Measurements from ENCODE around the gene NLRC3.
"Not testable (repeated sequence)": the region's sequence is repeated elsewhere in the genome, so short reads cannot be mapped to it uniquely, and the experiment has no call there.

Gene NLRC3

DNA sequence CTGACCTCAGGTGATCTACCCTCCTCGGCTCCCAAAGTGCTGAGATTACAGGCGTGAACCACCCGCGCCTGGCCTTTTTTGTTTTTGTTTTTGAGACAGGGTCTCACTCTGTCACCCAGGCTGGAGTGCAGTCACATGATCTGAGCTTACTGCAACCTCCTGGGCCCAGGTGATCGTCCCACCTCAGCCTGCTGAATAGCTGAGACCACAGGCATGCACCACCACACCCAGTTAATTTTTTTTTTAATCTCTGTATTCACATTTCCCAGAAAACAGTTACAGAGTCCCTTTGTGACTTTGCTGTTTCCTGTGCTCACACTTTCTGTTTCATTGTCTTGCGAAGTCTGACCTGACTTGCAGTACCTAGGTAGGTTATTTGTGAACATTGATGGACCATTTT is 73.7 kb downstream of the NLRC3 start:
- H3K27ac ChIP-seq: no peak overlapping the region
- peaks cover 5 to 23% (median 10%) of the 10 kb centered on the region in 4 donors for H3K4me1 ChIP-seq
- intact Hi-C loops (cut with DNase I; ENCODE audit: low total_unique reads): loop anchor here (10.0 kb wide), 1 partner anchor 349 kb away; no protein-coding TSS in a partner anchor
- no peaks in the 10 kb centered on the region for H3K27me3 ChIP-seq
- peak in 1 of 2 donors; percentile 25 for DNase-seq
- no peaks in the 10 kb centered on the region for H3K9me3 ChIP-seq
- no peak overlapping the region for H3K4me3 ChIP-seq
- TF ChIP-seq, protein P1, sequence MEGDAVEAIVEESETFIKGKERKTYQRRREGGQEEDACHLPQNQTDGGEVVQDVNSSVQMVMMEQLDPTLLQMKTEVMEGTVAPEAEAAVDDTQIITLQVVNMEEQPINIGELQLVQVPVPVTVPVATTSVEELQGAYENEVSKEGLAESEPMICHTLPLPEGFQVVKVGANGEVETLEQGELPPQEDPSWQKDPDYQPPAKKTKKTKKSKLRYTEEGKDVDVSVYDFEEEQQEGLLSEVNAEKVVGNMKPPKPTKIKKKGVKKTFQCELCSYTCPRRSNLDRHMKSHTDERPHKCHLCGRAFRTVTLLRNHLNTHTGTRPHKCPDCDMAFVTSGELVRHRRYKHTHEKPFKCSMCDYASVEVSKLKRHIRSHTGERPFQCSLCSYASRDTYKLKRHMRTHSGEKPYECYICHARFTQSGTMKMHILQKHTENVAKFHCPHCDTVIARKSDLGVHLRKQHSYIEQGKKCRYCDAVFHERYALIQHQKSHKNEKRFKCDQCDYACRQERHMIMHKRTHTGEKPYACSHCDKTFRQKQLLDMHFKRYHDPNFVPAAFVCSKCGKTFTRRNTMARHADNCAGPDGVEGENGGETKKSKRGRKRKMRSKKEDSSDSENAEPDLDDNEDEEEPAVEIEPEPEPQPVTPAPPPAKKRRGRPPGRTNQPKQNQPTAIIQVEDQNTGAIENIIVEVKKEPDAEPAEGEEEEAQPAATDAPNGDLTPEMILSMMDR (IDR thresholded peaks at IDR 0.05): no peak
- peaks cover 19 to 39% (median 31%) of the 10 kb centered on the region in 3 donors for H3K36me3 ChIP-seq

DNA sequence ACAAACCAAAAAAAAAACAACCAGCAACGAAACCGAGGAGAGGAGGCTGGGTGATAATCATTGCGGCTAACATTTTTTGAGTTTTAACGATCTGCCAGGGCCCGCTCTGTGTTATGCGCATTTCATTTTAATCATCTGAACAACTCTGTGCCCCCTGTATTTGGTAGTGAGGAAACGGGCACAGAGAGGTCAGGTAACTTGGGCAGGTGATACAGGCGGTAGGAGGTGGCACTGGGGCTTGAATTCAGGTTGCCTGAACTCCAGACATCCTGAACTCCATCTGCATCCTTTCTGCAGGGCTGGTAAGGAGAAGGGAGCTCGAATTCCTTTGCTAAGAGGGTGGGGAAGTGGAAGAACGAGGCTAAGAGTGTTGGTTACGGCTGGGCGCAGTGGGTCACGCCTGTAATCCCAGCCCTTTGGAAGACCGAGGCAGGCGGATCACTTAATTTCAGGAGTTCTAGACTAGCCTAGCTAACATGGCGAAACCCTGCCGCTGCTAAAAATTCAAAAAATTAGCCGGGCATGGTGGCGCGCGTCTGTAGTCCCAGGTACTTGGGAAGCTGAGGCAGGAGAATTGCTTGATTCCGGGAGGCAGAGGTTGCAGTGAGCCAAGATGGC is 75.3 kb downstream of the NLRC3 start:
- H3K27me3 ChIP-seq: no peaks in the 10 kb centered on the region
- intact Hi-C loops (cut with DNase I; ENCODE audit: low total_unique reads): loop anchor here (10.0 kb wide), 1 partner anchor 347 kb away; no protein-coding TSS in a partner anchor
- peak overlapping the region in 1 of 2 donors; percentile 82 for H3K27ac ChIP-seq
- peak in 1 of 2 donors; percentile 41 for DNase-seq
- no peaks in the 10 kb centered on the region for H3K9me3 ChIP-seq
- H3K4me1 ChIP-seq: peaks cover 5 to 23% (median 10%) of the 10 kb centered on the region in 4 donors
- TF ChIP-seq, protein P1 (IDR thresholded peaks at IDR 0.05): no peak
- peak overlapping the region; percentile 70 to 80 for H3K4me3 ChIP-seq
- peaks cover 8 to 26% (median 18%) of the 10 kb centered on the region in 3 donors for H3K36me3 ChIP-seq

DNA sequence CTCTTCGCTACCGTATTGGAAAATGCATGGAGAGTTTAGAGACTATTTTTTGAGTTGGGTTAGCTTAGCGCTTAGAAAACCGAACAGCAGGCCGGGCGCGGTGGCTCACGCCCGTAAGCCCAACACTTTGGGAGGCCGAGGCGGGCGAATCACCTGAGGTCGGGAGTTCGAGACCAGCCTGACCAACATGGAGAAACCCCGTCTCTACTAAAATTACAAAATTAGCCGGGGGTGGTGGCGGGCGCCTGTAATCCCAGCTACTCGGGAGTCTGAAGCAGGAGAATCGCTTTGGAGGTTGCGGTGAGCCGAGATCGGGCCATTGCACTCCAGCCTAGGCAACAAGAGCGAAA is 75.8 kb downstream of the NLRC3 start:
- Histone ChIP-seq H3K4me1 (peaks cover 5 to 23% (median 10%) of the 10 kb centered on the region in 4 donors), H3K4me3 (peak overlapping the region; percentile 70 to 80), H3K36me3 (peaks cover 3 to 21% (median 13%) of the 10 kb centered on the region in 3 donors), H3K27ac (peak overlapping the region; percentile 74 to 82)
- intact Hi-C loops (cut with DNase I; ENCODE audit: low total_unique reads): loop anchor here (10.0 kb wide), 1 partner anchor 347 kb away; no protein-coding TSS in a partner anchor
- not testable (repeated sequence) for H3K27me3 ChIP-seq, DNase-seq, H3K9me3 ChIP-seq

DNA sequence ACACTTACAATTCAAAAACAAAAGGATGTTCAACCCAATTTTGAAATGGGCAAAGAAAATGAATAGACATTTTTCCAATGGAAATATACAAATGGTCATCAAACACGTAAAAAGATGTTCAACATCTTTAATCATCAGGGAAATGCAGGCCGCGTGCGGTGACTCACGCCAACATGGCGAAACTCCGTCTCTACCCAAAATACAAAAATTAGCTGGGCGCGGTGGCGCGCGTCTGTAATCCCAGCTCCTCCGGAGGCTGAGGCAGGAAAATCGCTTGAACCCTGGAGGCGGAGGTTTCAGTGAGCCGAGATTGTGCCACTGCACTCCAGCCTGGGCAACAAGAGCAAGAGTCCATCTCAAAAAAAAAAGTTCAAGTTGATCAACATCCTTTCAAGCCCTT is 78.2 kb downstream of the NLRC3 start:
- intact Hi-C loops (cut with DNase I; ENCODE audit: low total_unique reads): no loop called here
- peak in 1 of 2 donors; percentile 42 for DNase-seq
- no peak overlapping the region for H3K4me3 ChIP-seq
- H3K27me3 ChIP-seq: no peaks in the 10 kb centered on the region
- peaks cover 5 to 23% (median 10%) of the 10 kb centered on the region in 4 donors for H3K4me1 ChIP-seq
- no peaks in the 10 kb centered on the region for H3K9me3 ChIP-seq
- TF ChIP-seq, protein P1 (IDR thresholded peaks at IDR 0.05): no peak
- H3K27ac ChIP-seq: no peak overlapping the region
- H3K36me3 ChIP-seq: no peaks in the 10 kb centered on the region

DNA sequence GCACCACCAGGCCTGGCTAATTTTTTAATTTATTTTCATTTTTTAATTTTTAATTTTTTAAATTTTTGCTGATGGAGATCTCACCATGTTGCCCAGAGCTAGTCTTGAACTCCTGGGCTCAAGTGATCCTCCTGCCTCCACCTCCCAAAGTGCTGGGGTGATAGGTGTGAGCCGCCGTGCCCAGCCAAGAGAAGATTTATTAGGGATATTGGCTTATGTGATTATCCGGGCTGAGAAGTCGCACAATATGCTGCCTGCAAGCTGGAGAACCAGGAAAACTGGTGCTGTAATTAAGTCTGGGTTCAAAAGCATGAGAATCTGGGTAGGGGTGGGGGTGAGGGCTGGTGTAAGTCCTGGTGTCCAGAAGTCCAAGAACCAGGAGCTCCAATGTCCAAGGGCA is 79.4 kb downstream of the NLRC3 start:
- Histone ChIP-seq H3K9me3 (no peaks in the 10 kb centered on the region), H3K4me3 (no peak overlapping the region), H3K36me3 (no peaks in the 10 kb centered on the region), H3K4me1 (peaks cover 5 to 26% (median 13%) of the 10 kb centered on the region in 4 donors), H3K27ac (no peak overlapping the region), H3K27me3 (no peaks in the 10 kb centered on the region)
- TF ChIP-seq, protein P1 (IDR thresholded peaks at IDR 0.05): no peak
- intact Hi-C loops (cut with DNase I; ENCODE audit: low total_unique reads): no loop called here
- no peak for DNase-seq

DNA sequence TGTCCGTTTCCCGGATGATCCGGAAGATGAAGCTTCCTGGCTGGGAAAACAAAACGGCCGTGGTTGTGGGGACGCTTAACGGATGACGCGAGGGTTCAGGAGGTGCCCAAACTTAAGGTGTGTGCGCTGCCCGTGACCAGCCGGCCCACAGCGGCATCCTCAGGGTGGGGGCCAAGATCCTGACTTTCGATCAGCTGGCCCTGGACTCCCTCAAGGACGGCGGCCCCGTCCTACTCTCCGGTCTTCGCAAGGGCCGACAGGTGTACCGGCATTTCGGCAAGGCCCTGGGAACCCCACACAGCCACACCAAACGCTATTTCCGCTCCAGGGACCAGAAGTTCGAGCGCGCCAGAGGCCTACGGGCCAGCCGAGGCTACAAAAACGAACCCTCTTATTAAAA is 80.8 kb downstream of the NLRC3 start:
- Histone ChIP-seq H3K4me1 (peaks cover 0 to 12% (median 7%) of the 10 kb centered on the region in 4 donors), H3K9me3 (no peaks in the 10 kb centered on the region), H3K27me3 (no peaks in the 10 kb centered on the region), H3K27ac (no peak overlapping the region), H3K36me3 (no peaks in the 10 kb centered on the region), H3K4me3 (no peak overlapping the region)
- no peak for DNase-seq
- intact Hi-C loops (cut with DNase I; ENCODE audit: low total_unique reads): no loop called here
- TF ChIP-seq, protein P1 (IDR thresholded peaks at IDR 0.05): no peak

Data from tibial artery (tissue), 4 donors.